ENCODE results near the gene MAP3K5.

DNA sequence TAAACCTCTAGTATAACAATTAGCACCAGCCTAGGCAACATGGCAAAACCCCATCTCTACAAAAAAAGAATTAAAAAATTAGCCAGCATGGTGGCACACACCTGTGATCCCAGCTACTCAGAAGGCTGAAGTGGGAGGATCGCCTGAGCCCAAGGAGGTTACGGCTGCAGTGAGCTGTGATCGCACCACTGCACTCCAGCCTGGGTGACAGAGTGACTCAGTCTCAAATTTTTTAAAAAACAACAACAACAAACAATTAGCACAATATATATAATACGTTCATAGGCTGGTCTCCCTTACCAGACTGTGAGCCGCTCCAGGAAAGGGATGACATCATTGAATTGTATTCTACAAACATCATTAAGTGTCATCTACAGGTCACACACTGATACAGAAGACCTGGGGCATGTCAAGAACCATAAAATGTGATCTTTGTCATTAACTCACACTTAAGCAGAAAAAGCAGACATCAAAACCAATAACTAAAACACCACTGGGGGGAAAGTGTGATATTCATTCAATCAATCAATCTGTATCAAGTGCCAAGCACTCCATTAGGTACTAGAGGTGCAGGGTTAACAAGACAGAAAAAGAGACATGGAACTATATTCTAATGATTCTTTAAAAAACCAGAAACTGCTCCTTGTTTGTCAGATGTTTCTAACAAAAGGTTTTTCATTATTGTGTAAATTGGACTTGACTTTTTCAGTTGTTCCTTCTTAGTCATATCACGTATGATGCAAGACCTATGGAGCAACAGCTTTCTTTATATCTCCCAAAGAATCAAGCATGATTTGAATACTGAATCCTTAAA, 17.8 kb downstream of the MAP3K5 start:
- TF ChIP-seq POLR2A (IDR thresholded peaks at IDR 0.05; ENCODE audit: low read depth, low read length) (no peak), POLR2AphosphoS5 (IDR thresholded peaks at IDR 0.05; ENCODE audit: low read depth, low read length) (no peak), TAF1 (IDR thresholded peaks at IDR 0.05; ENCODE audit: low read depth, low read length) (no peak), SPI1 (IDR thresholded peaks at IDR 0.05; ENCODE audit: low read depth, low read length) (no peak)
